ENCODE results near the gene CEACAM19.
"Not testable (repeated sequence)": the region's sequence is repeated elsewhere in the genome, so short reads cannot be mapped to it uniquely, and the experiment has no call there.

The CEACAM19 gene

DNA sequence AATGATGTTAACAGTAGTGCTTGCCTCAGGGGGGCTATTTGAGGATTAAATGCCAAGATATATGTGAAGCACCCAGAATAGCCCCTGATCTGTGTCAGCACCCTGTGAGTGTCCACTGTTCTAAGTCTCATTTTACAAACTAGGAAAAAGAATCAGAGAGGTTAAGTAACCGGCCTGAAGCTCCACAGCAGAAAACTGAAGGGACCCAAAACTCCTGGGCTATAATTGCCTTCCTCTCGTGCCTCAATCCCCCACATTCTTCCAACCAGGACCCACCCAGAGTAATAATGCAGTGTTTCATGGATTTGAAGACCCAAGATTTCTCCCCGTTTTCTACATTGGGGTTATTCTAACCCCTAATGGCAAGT is 25.2 kb upstream of the CEACAM19 start:
- no peak for DNase-seq

DNA sequence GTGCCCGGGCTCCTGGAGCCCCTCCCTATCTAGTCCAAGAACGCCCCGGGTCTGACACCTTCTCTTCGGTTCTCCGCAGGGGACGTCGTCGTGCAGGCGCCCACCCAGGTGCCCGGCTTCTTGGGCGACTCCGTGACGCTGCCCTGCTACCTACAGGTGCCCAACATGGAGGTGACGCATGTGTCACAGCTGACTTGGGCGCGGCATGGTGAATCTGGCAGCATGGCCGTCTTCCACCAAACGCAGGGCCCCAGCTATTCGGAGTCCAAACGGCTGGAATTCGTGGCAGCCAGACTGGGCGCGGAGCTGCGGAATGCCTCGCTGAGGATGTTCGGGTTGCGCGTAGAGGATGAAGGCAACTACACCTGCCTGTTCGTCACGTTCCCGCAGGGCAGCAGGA is 24.1 kb upstream of the CEACAM19 start:
- DNase-seq: no peak

DNA sequence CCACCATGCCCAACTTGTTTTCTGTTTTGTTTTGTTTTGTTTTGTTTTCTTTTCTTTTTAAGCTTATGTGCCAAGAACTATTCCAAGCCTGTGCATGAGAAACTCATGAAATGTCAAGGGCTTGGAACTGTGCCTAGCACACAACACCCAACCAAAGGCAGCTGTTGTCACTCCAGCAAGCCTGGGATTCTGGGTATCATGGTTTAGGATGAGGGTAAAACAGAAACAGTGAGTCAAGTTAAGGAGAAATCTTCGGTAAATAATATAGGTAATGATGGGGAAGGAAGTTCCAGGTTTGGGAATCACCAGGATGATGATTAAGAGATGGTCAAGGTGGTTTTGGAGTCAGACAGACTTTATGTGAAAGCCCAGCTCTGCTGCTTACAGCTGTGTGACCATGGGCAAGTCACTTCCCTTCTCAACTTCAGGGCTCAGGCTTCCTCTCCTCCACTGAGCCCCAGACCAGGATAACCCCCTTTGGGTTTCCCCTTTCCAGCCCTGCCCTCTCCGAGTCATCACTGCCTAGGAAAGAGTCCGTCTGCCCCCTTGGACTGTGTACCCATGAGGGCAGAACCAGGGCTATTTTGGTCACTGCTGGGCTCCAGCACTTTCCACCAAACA is 22.5 kb upstream of the CEACAM19 start:
- DNase-seq: no peak

DNA sequence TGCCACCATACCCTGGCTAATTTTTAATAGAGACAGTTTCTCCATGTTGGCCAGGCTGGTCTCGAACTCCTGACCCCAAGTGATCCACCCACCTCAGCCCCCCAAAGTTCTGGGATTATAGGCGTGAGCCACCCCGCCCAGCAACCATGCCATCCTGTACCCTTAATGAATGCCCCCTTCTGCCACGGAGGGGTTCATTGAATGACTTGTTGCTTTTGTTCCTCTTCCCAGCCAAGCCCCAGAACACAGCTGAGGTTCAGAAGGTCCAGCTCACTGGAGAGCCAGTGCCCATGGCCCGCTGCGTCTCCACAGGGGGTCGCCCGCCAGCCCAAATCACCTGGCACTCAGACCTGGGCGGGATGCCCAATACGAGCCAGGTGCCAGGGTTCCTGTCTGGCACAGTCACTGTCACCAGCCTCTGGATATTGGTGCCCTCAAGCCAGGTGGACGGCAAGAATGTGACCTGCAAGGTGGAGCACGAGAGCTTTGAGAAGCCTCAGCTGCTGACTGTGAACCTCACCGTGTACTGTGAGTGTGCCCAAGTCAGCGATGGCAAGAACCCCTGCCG is 21.6 kb upstream of the CEACAM19 start:
- DNase-seq: no peak

DNA sequence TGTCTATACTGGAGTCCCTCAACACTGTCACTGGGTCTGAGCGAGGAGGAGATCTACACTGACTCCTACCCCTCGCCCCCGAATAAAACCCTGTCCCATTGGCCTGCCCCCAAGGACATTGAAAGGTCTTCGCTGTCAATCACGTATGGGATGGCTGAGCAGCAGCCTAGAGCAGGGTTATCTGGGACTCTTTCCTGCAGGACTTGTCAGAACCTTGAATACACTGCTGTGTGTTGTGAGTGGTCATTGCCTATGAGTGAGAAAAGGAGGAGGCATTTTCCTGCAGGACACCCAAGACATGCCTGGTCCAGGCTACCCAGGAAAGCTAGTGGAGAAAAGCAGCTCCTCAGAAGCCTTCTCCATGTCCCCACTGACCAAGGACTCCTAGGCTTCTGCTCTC is 17.9 kb upstream of the CEACAM19 start:
- DNase-seq: no peak

DNA sequence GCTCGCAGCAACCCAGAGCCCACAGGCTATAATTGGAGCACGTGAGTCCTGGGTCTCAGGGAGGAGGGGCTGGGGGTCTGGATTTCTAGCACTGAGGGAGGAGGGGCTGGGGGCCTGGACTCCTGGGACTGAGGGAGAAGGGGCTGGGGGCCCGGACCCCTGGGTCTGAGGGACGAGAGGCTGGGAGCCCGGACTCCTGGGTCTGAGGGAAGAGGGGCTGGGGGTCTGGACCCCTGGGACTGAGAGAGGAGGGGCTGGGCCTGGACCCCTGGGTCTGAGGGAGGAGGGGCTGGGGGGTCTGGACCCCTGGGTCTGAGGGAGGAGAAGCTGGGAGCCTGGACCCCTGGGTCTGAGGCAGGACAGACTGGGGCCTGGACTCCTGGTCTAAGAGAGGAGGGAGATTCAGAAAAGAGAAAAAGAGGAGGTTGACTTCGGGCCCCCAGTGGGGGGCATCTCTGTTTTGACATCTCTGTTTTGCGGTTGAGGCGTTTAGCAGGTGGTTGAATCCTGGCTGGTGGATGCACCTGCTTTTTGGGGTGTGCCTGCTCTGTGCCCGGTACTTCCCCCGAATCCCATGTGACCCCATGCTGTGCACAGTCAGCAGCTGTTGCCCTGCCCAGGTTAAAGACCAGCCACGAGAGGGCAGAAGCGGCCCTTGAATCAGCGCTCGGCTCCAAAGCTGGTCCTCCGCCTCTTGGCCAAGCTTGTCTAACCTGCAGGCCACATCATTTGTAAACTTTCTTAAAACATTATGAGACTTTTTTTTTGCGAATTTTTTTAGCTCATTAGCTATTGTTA is 17.1 kb upstream of the CEACAM19 start:
- peak; percentile 9 for DNase-seq

DNA sequence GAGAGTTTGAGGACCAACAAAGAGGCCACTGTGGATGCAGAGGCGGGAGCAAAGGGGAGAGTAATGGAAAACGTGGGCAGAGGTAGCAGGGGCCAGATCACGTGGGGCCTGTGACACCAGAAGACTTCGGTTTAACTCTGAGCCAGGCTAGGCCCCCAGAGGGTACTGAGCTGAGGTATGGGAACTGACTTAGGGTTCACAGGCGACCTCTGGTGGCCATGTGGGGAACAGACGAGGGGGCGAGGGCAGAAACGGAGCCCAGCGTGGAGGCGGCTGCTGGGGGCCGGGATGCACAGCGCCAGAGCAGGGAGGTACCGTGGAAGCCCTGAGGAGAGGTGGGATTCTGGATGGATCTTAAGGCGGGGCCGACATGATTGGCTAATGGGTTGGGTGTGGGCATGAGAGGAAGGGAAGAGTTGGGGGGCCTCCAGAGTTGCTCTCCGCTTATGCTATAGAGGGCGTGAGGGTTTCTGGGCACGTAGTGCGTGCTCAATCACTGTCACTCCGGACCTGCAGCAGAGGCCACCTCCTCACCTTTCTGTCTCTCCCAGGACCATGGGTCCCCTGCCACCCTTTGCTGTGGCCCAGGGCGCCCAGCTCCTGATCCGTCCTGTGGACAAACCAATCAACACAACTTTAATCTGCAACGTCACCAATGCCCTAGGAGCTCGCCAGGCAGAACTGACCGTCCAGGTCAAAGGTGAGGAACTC is 13.9 kb upstream of the CEACAM19 start:
- DNase-seq: peak; percentile 48

DNA sequence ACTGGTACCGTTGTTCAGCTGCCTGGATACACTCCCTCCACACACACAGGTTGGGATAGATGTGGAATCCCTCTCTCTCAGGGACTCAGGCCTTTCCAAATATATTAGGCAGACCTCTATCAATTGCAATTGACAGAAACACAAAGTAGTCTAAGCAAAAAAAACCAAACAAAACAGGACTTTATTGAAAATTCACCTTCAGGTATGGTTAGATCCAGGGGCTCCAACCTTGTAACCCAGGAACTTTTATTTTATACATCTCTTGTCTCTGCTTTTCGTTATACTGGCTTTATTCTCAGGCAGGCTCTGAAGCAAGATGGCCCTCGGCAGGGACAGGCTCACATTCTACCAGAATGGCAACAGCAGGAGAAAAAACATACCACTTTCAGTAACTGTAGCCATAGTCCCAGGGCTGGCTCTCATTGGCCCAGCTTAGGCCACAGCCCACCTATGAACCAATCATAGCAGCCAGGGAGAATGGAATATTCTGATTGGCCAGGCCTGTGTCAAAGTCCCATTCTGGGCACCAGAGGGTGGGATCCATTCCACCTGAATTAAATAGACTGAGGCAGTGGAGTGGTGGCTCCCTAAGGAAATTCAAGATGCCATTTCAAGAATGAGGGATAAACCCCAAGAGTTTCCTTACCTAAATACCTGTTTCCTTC is 13.1 kb upstream of the CEACAM19 start:
- no peak for DNase-seq

DNA sequence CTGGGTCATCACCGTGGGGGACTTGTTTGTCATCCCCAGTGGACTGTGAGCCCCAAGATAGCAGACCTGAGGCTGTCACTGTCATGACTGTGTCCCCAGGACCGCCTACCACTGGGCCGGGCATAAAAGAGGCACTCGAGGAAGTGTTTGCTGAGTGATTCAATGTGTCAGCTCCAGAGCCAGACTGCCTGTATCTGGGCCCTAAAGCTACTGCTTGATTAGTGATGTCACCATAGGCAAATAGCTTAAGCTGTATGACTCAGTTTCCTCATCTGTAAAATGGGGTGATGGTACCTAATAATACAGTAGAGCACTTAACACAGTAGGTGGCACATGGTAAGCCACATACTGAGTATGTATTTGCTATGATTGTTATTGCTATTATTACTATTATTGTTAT is 11.2 kb upstream of the CEACAM19 start:
- DNase-seq: no peak

DNA sequence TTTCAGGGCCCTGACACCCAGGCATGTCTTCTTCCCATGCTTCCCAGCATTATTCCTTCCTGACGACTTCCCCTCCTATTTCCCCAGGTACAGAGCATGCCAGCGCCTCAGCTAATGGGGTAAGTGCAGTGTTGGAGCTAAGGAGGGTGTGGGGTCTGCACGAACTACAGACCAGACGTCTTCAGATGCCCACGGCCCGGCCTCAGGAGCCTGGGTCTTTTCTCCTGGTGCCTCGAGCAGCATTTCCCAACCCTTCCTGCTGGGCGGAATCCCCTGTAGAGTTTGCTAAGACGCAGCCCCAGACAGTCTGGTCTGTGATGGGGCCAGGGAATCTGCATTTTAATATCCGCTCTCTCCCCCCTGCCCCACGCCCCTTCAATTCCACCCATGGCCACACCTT is 10.1 kb upstream of the CEACAM19 start:
- no peak for DNase-seq

DNA sequence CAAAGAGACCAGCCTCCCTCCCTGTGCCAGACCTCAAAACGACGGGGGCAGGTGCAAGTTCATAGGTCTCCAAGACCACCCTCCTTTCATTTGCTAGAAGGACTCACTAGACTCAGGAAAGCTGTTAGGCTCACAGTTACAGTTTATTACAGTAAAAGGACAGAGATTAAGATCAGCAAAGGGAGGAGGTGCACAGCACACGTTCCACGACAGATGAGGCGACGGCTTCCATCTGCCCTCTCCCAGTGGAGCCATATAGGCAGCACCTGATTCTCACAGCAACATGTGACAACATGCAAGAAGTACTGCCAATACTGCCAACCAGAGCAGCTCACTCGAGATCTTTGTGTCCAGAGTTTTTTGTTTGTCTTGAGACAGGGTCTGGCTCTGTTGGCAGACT is 9.4 kb upstream of the CEACAM19 start:
- DNase-seq: no peak

DNA sequence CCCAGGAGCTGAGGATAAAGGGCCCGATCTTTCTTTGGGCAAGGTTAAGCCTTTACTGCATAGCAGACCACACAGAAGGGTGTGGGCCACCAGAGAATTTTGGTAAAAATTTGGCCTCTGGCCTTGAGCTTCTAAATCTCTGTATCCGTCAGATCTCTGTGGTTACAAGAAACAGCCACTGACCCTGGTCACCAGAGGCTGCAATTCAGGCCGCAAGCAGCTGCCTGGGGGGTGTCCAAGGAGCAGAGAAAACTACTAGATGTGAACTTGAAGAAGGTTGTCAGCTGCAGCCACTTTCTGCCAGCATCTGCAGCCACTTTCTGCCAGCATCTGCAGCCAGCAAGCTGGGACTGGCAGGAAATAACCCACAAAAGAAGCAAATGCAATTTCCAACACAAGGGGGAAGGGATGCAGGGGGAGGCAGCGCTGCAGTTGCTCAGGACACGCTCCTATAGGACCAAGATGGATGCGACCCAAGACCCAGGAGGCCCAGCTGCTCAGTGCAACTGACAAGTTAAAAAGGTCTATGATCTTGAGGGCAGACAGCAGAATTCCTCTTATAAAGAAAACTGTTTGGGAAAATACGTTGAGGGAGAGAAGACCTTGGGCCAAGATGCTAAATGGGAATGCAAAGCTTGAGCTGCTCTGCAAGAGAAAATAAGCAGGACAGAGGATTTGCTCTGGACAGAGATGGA is 8.4 kb upstream of the CEACAM19 start:
- no peak for DNase-seq

DNA sequence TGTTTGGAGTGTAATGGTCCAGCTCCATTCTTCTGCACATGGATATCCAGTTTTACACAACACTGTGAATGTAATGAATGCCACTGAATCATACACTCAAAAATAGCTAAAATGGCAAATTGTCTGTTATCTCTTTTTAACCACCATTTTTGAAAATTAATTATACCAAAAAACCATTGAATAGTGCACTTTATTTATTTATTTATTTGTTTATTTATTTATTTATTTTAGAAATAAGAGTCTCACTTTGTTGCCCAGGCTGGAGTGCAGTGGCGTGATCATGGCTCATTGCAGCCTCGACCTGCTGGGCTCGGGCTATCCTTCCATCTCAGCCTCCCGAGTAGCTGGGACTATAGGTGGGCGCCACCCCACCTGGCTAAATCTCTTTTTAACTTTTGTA is 7.3 kb upstream of the CEACAM19 start:
- DNase-seq: no peak

DNA sequence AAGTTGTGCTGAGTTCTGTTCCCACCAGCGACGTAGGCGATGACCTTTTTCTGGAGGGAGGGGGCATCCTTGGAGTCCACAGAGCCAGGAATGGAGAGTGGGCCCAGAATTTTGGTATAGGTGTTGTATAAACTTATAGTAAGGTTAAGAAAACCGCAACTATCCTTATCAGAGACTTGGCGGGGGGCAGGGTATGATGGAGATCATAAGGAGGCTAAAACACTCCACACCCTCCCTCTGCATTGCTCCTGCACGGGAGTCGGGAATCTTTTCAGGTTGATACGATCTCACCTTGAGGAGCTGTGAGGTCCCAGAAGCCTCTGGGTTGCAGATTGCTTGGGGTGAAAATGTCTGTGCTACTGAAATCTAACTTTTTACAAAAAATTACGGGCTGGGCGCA is 6.3 kb upstream of the CEACAM19 start:
- no peak for DNase-seq

DNA sequence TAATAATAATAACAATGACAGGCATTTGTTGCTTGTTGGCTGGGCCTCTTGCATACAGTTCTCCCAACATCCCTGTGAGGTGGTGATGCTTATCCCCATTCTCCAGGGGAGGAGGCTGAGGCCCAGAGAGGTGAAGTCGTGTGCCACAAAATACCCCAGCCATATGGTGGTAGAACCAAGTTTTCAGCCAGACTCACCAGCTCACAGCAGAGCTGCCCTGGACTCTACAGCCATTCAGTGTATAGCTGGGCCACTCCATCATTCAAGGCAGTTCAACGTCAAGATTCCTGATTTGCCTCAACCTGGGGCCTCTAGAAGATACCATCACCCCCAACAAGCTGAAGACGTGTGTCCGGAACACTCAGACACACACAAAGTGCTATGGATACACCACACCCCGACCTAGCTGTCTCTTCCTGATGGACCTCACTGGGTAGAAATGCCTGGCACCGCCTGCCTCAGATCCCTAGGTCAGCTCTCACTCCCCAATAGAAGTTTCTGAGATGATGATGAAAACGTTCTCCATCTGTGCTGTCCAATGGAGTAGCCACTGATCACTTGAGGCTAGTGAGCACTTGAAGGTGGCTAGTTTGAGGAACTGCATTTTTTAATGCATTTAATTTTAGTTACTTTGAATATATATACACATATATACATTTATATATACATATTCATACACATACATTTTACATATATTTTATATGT is 4.3 kb upstream of the CEACAM19 start:
- no peak for DNase-seq

DNA sequence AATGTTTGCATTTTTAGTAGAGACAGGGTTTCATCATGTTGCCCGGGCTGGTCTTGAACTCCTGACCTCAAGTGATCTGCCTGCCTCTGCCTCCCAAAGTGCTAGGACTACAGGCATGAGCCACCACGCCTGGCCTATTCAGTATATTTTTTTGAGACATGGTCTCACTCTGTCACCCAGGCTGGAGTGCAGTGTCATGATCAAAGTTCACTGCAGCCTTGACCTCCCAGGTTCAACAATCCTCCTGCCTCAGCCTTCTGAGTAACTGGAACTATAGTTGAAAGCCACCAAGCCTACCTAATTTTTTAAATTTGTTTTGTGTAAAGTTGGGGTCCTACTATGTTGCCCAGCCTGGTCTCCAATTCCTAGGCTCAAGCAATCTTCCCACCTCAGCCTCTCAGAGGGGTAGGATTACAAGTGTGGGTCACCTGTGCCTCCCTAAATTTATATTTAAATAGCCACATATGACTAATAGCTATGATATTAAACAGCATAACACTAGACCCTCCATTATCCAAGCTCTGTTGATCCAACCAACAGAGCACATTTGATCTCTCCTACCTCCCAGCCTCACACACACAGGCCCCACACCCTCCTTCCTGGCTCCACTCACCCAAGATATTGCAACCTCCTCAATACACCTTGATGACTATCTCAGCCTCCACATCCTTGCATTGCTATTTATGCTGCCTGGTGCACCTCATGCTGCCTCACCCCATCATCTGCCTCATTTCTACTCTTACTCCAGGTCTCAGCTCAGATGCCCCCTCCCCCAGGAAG is 2.1 kb upstream of the CEACAM19 start:
- no peak for DNase-seq

DNA sequence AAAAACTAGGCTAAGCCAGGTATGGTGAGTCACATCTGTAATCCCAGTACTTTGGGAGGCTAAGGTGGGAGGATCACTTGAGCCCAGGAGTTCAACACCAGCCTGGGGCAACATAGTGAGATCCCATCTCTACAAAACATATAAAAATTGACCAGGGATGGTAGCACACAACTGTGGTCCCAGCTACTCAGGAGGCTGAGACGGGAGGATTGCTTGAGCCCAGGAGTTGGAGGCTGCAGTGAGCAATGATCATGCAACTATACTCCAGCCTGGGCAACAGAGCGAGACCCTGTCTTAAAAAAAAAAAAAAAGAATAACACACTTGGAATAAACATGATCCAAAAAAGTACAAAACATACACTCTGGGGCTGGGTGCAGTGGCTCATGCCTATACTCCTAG is 1.3 kb upstream of the CEACAM19 start:
- not testable (repeated sequence) for DNase-seq

DNA sequence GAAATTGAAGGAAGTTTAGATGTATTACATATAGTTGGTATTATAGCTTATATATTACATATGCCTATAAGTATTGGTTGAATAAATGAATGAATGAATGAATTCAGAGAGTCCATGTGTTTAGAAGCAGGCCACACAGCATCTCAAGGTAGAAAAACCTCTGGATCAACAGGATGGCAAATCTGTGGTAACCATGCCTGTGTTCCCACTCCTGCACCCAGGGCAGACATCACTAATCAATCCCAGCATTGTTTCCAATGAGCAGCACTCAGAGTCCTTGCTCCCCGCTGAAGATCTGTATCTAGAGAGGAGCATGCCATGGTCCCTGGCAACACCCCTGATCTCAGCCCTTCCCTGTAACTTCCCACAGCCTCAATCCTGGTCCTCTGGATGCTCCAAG is 944 bp downstream of the CEACAM19 start:
- DNase-seq: no peak

DNA sequence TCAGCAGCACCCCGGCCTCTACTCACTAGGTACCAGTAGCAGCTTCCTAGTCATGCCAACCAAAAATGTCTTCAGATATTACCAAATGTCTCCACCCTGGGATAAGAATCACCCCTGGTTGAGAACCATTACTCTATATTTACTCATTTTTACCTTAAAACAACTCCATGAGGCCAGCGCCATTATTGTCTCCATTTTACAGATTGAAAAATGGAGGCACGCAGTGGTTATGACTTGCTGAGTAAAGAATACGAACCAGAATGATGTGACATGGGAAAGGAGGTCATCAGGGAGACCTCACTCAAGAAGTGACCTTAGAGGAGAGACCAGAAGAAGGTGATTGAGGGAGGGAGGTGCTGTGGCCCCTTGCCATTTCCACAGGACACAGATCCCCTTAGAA is 2.2 kb downstream of the CEACAM19 start:
- no peak for DNase-seq

DNA sequence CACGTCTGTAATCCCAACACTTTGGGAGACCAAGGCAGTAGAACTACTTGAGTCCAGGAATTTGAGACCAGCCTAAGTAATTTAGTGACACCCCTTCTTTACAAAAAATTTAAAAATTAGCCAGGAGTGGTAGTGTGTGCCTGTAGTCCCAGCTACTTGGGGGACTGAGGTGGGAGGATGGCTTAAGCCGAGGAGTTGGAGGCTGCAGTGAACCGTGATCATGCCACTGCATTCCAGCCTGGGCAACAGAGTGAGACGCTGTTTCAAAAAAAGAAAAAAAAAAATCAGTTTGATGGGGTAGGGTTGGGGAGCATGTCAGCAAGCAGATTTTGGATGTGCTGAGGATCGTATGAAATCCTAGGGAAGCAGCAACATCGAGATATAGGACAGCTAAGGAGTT is 4.2 kb downstream of the CEACAM19 start:
- DNase-seq: no peak
